ENCODE results near the gene AMZ1. TPM values are rescaled to one million over a fixed set of nuclear protein-coding genes. Genes with fewer than 3 reads are reported as not detected.

AMZ1 gene, protein sequence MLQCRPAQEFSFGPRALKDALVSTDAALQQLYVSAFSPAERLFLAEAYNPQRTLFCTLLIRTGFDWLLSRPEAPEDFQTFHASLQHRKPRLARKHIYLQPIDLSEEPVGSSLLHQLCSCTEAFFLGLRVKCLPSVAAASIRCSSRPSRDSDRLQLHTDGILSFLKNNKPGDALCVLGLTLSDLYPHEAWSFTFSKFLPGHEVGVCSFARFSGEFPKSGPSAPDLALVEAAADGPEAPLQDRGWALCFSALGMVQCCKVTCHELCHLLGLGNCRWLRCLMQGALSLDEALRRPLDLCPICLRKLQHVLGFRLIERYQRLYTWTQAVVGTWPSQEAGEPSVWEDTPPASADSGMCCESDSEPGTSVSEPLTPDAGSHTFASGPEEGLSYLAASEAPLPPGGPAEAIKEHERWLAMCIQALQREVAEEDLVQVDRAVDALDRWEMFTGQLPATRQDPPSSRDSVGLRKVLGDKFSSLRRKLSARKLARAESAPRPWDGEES
- 1 to 10 TPM in 5 of 6 donors, not detected in 1; 1.4 to 3.3 (median 2.7) TPM for polyA plus RNA-seq (ENCODE audit: low read depth in 6 of 6)

DNA sequence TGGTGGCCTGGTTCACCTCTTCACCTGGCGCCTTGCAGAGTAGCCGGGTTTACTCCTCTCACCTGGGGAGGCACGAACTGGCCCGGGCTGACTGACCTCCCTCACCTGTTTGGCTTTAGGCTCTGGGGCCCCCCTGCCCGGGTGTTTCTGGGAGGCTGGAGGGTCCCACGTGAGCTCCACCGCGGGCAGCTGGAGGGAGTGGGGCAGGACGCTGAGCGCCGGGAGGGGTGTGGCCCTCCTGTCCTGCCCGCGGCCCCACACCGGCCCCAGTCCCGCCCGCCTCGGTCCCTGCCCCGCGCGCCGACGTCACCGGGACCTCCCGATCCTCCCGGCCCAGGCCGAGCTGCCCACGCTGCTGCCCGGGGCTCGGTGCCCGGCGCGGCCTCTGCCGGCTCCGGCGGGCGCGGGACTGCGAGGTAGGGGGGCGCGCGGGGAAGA lies at the start of gene AMZ1:
Gene AMZ1 (plus strand): TSS at position 322 of the 438 bp plus-strand sequence. CDS start 12,250 bp downstream, outside the sequence.
- H3K27me3 Mint-ChIP-seq = peaks cover 27 to 58% (median 33%) of the 10 kb centered on the region in 3 donors
- H3K36me3 Mint-ChIP-seq = no peaks in the 10 kb centered on the region
- no peak for ATAC-seq (ENCODE audit: low read depth in 2 of 2)
- no peaks in the 10 kb centered on the region for H3K9me3 Mint-ChIP-seq
- H3K4me1 Mint-ChIP-seq = peaks cover 8 to 10% (median 8%) of the 10 kb centered on the region in 3 donors
- peak within 1 kb of the TSS in 7 of 8 donors; percentile 41 to 77 (median 67) for H3K4me3 Mint-ChIP-seq
- peak within 1 kb of the TSS in 1 of 6 donors; percentile 95 for H3K27ac Mint-ChIP-seq
- DNase-seq = no peak

DNA sequence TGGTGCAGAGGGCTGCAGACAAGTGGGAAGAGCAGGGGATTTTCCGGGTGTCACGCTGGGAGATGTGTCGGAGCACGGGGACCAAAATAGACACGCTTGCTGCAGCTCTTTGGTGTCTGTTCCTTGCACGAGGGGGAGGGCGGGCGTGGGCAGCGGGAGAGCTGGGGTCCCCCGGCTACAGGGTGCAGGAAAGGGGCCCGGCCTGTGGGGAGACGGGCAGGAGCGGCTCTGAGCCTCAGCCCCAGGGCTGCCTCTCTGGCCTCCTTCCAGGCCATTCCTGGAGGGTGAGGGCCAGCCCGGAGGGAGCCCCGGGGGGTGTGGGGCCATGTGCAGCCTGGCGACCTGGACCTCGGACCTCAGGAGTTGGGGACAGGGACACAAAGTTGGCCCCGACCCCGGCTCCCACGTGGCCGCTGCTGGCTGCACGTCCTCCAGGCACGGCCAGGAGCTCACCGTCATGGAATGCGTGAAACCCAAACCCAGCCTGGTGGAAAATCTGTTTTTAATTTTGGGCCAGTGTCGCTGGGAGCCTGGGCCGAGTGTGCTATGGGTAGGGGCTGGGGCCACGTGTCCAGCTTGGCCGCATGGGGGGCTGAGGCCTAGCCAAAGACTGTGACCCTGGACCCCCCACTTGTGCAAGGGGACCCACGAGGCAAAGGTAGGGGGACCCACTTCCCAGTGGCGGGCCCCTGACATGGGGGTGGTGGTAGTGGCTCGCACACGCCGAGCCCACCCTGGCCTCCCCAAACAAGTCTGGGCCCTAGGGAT lies 49.6 kb upstream of the AMZ1 start:
- ATAC-seq (ENCODE audit: low read depth in 2 of 2) = no peak
- peaks cover 41 to 61% (median 61%) of the 10 kb centered on the region in 3 donors for H3K4me1 Mint-ChIP-seq

DNA sequence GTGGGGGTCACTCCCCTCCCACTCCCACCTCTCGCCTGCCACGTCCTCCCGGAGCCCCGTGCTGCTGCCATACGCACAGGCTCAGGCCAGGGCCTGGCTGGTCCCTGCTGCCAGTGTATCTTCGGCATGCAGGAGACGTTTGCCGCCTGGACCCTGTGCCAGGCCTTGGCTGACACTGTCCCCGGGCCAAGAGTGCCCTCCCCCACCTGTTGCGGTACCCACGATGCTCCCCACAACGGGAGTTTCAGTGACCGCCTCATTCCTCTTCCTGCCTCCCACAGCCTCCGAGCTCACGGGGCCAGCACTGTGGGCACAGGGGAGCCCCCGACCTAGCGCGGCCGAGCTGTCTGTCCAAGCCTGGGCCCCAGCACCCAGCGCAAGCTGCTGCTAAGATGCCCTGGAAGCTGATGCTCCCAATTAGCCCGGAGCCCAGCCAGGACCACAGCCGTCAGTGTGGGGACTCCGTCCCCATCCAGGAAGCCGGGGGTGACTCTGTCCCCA lies 48.8 kb upstream of the AMZ1 start:
- H3K27ac Mint-ChIP-seq = peak overlapping the region in 2 of 6 donors; percentile 51 to 88
- no peak for DNase-seq
- H3K4me3 Mint-ChIP-seq = no peak overlapping the region
- peaks cover 43 to 61% (median 61%) of the 10 kb centered on the region in 3 donors for H3K4me1 Mint-ChIP-seq
- no peaks in the 10 kb centered on the region for H3K27me3 Mint-ChIP-seq
- ATAC-seq (ENCODE audit: low read depth in 2 of 2) = no peak
- H3K9me3 Mint-ChIP-seq = no peaks in the 10 kb centered on the region
- no peaks in the 10 kb centered on the region for H3K36me3 Mint-ChIP-seq

More for the DNA sequence above, 49.6 kb upstream of the AMZ1 start:
- Mint-ChIP-seq H3K9me3 (no peaks in the 10 kb centered on the region), H3K27ac (peak overlapping the region in 3 of 6 donors; percentile 20 to 77 (median 75)), H3K27me3 (no peaks in the 10 kb centered on the region), H3K36me3 (no peaks in the 10 kb centered on the region), H3K4me3 (peak overlapping the region in 2 of 8 donors; percentile 9 to 65)
- DNase-seq = no peak

DNA sequence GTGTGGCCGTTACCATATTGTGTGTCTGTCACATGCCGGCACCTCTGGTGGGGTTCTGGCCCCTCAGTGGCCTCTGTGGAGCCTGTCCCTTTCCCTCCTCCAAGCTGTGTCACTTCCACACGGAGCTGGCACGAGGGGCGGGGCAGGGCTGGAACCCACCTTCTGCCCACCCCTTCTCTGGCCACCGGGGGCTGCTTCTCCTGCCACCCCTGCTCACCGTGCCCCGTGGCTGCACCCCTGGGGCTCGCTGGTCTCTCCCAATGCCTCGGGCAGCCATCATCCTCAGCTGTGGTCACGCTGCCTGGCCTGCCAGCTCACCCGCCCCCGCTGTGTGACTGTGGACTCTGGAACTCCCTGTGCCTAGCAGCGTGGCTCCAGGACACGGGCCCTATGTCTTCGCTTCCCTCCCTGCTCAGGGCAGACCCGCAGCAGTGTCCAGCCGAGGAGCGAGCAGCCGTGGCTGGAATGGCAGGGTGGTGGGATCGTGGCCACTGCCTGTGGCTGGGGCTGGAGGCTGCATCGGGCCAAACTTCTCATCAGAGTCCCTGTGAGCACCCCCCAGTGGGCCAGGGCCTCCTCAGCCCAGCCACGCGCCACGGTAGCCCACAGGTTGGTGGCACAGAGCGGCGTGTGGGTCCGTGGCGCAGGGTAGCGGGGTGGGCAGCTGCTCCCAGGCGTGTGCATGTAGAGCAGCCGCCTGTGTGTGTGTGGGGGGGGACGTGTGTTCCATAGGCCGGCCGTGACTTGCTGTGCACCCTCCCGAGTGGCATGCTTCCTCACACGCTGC lies 48.1 kb upstream of the AMZ1 start:
- ATAC-seq (ENCODE audit: low read depth in 2 of 2) (no peak), DNase-seq (no peak)
- no peaks in the 10 kb centered on the region for H3K36me3 Mint-ChIP-seq
- H3K9me3 Mint-ChIP-seq = no peaks in the 10 kb centered on the region
- peak overlapping the region in 1 of 6 donors; percentile 88 for H3K27ac Mint-ChIP-seq
- H3K27me3 Mint-ChIP-seq = no peaks in the 10 kb centered on the region
- H3K4me3 Mint-ChIP-seq = peak overlapping the region in 1 of 8 donors; percentile 15
- peaks cover 46 to 67% (median 67%) of the 10 kb centered on the region in 3 donors for H3K4me1 Mint-ChIP-seq

DNA sequence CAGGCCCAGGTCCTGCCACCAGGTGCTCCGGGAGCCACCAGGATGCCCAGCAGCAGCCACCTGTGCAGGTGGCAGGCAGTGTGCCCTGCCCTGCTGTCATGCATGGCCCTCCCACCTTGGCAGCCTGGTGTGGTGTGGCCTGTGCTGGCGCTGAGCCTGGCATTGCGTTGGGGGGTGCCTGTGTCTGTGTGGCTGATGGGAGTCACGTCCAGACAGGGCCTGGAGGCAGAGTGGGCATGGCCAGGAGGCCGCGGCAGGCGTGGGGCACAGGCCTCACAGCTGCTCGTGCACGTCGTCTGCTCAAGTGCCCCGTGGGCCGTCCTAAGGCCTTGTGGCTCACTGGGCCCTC lies 47.5 kb upstream of the AMZ1 start:
- no peak for DNase-seq
- Mint-ChIP-seq H3K4me3 (peak overlapping the region in 2 of 8 donors; percentile 72 to 82), H3K36me3 (no peaks in the 10 kb centered on the region), H3K27ac (peak overlapping the region in 3 of 6 donors; percentile 49 to 92 (median 88)), H3K9me3 (no peaks in the 10 kb centered on the region), H3K27me3 (no peaks in the 10 kb centered on the region), H3K4me1 (peaks cover 48 to 72% (median 68%) of the 10 kb centered on the region in 3 donors)
- no peak for ATAC-seq (ENCODE audit: low read depth in 2 of 2)

DNA sequence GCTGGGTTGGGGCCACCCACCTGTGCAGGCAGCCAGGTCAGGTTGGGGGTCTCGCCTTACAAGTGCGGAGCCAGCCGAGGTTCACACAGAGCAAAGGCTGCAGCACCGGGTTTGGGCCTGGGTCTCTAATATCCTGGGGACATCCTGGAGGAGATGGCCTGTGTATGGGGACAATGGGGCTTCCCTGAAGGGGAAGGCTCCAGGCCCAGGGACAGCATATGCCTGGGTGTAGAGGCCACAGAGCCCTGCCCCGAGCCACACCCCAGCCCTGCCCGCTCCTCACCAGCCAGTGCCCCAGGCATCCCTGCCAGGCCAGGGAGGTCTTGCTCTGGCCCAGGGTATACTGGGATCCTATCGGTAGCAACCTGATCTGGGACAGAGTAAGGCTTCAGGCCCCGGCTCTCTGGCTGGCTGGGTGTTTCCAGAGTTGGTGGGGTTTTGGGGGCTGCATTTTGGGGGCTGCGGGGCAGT lies 47.1 kb upstream of the AMZ1 start:
- peak overlapping the region in 7 of 8 donors; percentile 64 to 86 (median 75) for H3K4me3 Mint-ChIP-seq
- peak overlapping the region in 4 of 6 donors; percentile 67 to 94 (median 90) for H3K27ac Mint-ChIP-seq
- no peaks in the 10 kb centered on the region for H3K9me3 Mint-ChIP-seq
- H3K36me3 Mint-ChIP-seq = no peaks in the 10 kb centered on the region
- H3K4me1 Mint-ChIP-seq = peaks cover 51 to 76% (median 68%) of the 10 kb centered on the region in 3 donors
- DNase-seq (no peak), ATAC-seq (ENCODE audit: low read depth in 2 of 2) (no peak)
- no peaks in the 10 kb centered on the region for H3K27me3 Mint-ChIP-seq

DNA sequence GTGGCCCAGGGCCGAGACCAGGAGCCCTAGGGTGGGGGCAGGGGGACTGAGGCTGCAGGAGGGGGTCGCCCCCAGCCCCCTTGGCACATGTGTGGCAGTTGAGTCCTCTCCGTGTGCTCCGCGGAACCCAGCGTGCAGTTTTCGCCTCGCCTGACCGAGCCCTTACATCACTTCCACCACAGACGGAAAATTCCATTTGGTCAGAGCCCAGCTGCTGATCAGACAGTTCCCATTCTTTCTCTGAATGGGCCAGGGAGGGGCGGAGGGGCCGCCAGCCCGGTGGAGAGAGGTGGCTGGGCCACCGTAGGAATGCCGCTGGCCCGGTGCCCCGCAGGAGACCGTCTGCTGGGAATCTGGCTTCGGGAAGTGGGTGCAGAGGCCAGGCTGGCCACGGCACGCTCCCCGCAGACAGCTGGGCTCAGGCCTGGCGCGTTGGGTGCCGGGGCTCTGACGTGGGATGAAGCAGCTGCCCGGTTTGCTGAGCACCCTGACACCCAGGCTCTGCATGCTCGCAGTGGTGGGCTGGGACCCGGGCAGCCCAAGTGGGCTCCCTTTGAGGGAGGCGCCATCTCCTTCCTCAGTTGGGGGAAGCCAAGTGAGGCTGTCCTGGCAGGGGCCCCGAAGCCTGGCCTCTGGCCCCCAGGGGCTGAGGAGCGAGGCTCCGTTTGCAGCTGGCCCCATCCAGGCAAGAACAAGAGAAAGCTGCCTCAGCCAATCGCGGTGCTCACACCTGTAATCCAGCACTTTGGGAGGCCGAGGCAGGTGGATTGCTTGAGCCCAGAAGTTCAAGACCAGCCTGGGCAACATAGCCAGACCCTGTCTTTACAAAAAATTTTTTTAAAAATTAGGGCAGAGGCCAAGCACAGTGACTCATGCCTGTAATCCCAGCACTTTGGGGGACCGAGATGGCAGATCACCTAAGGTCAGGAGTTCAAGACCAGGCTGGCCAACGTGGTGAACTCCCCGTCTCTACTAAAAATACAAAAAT lies 46.3 kb upstream of the AMZ1 start:
- Mint-ChIP-seq H3K27me3 (no peaks in the 10 kb centered on the region), H3K4me1 (peaks cover 43 to 69% (median 60%) of the 10 kb centered on the region in 3 donors), H3K9me3 (no peaks in the 10 kb centered on the region), H3K36me3 (no peaks in the 10 kb centered on the region), H3K4me3 (peak overlapping the region; percentile 42 to 86 (median 74)), H3K27ac (peak overlapping the region in 5 of 6 donors; percentile 73 to 94 (median 92))
- ATAC-seq (ENCODE audit: low read depth in 2 of 2) (peak; percentile 73 to 74), DNase-seq (peak; percentile 71)

DNA sequence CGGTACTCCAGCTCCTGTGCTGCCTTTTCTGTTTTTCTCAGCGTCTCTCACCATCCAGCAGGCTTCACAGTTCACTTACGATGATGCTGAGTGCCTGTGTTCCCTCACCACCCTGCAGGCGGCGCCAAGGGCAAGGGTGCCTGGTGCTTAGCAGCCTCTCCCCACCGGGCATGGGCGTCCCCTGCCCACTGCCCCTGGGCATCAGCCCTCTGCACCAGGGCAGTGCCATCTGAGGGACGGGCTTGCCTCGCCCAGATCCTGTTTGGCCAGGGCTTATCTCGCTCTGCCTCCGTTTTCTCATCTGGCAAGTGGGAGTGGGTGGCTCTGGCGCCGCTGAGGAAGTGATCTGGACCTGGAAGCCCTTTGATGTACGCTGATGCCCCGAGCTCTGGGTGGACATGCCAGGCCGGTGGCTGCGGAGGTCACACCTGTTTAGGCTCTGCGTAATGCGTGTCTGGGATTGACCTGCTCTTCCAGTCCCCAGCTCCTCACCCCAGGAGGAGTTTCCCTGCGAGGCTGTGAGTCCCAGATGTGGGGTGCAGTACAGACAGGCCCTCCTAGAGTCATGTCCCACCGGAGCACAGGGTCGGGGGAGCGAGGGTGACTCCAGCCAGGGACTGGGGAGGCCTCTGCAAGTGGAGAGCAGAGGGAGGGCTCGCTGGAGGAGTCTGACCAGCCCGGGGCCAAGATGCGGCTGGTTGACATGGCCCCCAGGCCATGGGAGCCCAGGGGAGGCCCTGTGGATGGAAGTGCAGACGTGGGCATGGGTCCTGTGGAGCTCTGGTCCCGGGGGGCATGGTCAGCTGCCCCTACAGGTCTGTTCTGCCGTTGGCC lies 44.4 kb upstream of the AMZ1 start:
- Mint-ChIP-seq H3K9me3 (no peaks in the 10 kb centered on the region), H3K27ac (peak overlapping the region in 2 of 6 donors; percentile 12 to 68), H3K36me3 (no peaks in the 10 kb centered on the region), H3K27me3 (no peaks in the 10 kb centered on the region), H3K4me3 (peak overlapping the region in 3 of 8 donors; percentile 25 to 53 (median 40)), H3K4me1 (peaks cover 34 to 54% (median 49%) of the 10 kb centered on the region in 3 donors)
- ATAC-seq (ENCODE audit: low read depth in 2 of 2) (no peak), DNase-seq (no peak)

DNA sequence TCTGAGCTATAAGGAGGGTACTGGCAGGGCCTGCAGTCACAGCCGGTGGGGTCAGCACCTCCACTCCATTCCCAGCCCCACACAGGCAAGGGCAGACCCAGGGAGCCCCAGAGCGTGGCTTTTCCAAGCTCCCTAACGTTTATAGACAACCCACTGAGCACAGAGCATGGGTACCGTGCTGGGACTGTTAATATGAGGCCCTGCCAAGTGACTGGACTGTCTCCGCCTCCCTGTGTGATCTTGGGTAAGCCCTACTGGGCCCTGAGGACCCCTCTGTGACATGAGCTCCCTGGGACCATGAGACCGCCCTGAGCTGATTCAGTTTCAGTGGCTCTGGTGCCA lies 43.8 kb upstream of the AMZ1 start:
- H3K4me3 Mint-ChIP-seq = peak overlapping the region in 6 of 8 donors; percentile 10 to 90 (median 64)
- peaks cover 34 to 53% (median 49%) of the 10 kb centered on the region in 3 donors for H3K4me1 Mint-ChIP-seq
- peak overlapping the region in 3 of 6 donors; percentile 6 to 39 (median 12) for H3K27ac Mint-ChIP-seq

DNA sequence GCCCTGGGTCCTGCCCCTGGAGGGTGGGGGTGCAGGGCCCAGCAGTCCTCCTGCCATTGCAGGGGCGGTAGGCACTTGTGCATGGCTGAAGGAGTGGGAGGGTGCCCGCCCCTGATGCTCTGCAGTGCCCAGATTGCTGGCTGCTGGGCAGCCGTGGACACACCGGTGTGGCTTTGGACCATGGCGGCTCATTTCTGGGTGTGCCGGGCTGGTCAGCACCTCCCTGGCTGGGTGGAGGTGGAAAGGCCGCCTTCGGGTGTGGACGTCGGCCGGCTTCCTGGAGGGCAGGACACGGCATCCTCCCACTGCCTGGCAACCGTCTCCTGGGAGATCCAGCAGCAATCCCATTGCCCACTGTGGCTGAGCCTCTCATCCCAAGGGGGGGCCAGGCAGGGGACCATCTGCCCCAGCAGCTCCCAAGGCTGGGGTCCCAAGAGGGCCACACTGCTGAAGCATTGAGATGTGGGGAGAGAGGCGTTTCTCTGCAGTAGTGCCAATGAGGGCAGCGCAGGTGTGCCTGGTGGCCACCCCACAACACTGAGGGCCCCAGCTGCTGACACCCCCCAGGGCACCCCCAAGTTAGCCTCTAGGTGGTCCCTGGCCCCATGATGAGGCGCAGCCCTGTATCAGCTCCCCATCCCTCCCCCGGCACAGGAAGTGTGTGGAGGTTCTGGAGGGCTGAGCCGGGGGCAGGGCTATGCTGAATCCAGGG lies 43.3 kb upstream of the AMZ1 start:
- no peaks in the 10 kb centered on the region for H3K9me3 Mint-ChIP-seq
- H3K27ac Mint-ChIP-seq = peak overlapping the region; percentile 57 to 92 (median 85)
- DNase-seq (no peak), ATAC-seq (ENCODE audit: low read depth in 2 of 2) (peak; percentile 10 to 31)
- H3K4me1 Mint-ChIP-seq = peaks cover 34 to 49% (median 45%) of the 10 kb centered on the region in 3 donors
- no peaks in the 10 kb centered on the region for H3K36me3 Mint-ChIP-seq
- H3K4me3 Mint-ChIP-seq = peak overlapping the region; percentile 64 to 95 (median 88)
- H3K27me3 Mint-ChIP-seq = no peaks in the 10 kb centered on the region

More for the DNA sequence above, 43.8 kb upstream of the AMZ1 start:
- Mint-ChIP-seq H3K27me3 (no peaks in the 10 kb centered on the region), H3K9me3 (no peaks in the 10 kb centered on the region), H3K36me3 (no peaks in the 10 kb centered on the region)
- no peak for ATAC-seq (ENCODE audit: low read depth in 2 of 2)
- no peak for DNase-seq
